K562 (cell line): Measurements from ENCODE around the gene ZNF107. TPM values are rescaled to one million over a fixed set of nuclear protein-coding genes. Genes with fewer than 3 reads are reported as not detected.

Source experiments
- ATAC-seq: fragments of 200-7000 bp; cut with Tn5 transposase; 3 replicates; pipeline ENCODE4 v1.9.1; 2020; ENCODE audit warnings: moderate library complexity
- BruUV-seq: library from RNA; stranded (reverse); fragments of 400-500 nt; replicated peaks from 2 replicates; lab custom pipeline; 2021; lab: Mats Ljungman, UMichigan
- CTCF ChIA-PET: fragments of 300-600 bp; formaldehyde crosslinking; extraction: SDS; loops from one replicate; lab custom pipeline; 2021; ENCODE audit warnings: low intra/inter-chr PET ratio; lab: Yijun Ruan, JAX
- POLR2A ChIA-PET: fragments of 300-600, 350-650 bp; sonication (Branson Sonifier 250); formaldehyde crosslinking; extraction: SDS; loops from one replicate; lab custom pipeline; 2021; ENCODE audit warnings: antibody characterized with exemption, inconsistent platforms; lab: Yijun Ruan, JAX
- DNase-seq, 4 experiments: peaks; one replicate each; pipeline versions ENCODE4 v3.0.0 to v3.0.0-alpha.2; 2011 to 2018; ENCODE audit warnings: low spot score in 3 of 4, mixed read lengths in 3 of 4; ENCODE audit errors: extremely low read depth in 1 of 4
- FAIRE-seq: peaks from 2 replicates; lab custom pipeline; 2011; peaks lifted over from hg19 to GRCh38; lab: Jason Lieb, UNC
- H2AFZ ChIP-seq: 2 replicates; pipeline ENCODE4 v1.6.0; 2011; ENCODE audit warnings: low read depth, low read length, control low read depth, inconsistent platforms
- H3K27ac ChIP-seq: fragments of 200-600 bp; 3 replicates; pipeline ENCODE4 v1.8.0; 2011; ENCODE audit warnings: low read depth, mild to moderate bottlenecking, control low read depth, inconsistent platforms, low read length, moderate library complexity, mixed read lengths; ENCODE audit errors: extremely low read depth
- H3K27me3 ChIP-seq, 2 experiments: fragments of 300-600 bp in 1 of 2; 2 replicates in 1 of 2; 3 replicates in 1 of 2; pipeline versions ENCODE4 v1.6.0 to v1.8.0; 2011; ENCODE audit warnings: inconsistent platforms in 2 of 2, low read length in 2 of 2, mild to moderate bottlenecking in 1 of 2, mixed read lengths in 1 of 2, moderate library complexity in 1 of 2; ENCODE audit not compliant: control insufficient read depth in 2 of 2, insufficient read depth in 2 of 2
- H3K36me3 ChIP-seq: fragments of 300-600 bp; 3 replicates; pipeline ENCODE4 v1.8.0; 2011; ENCODE audit warnings: mild to moderate bottlenecking, low read length, inconsistent platforms; ENCODE audit not compliant: control insufficient read depth, insufficient read depth
- H3K4me1 ChIP-seq, 2 experiments: fragments of 200-600 bp in 1 of 2; replicated peaks in 1 of 2; 2 replicates in 1 of 2; 3 replicates in 1 of 2; pipeline versions ENCODE4 v1.5.1 to v1.8.0; 2011; ENCODE audit warnings: inconsistent platforms in 2 of 2, low read length in 2 of 2, mild to moderate bottlenecking in 1 of 2, mixed read lengths in 1 of 2, moderate library complexity in 1 of 2; ENCODE audit not compliant: control insufficient read depth in 2 of 2, insufficient read depth in 2 of 2
- H3K4me2 ChIP-seq: 2 replicates; pipeline ENCODE4 v1.6.1; 2011; ENCODE audit warnings: low read length, control low read depth, inconsistent platforms, mixed read lengths; ENCODE audit not compliant: insufficient read depth
- H3K4me3 ChIP-seq: fragments of 200-600 bp; sonication (generic), shearing (Covaris generic); 2 replicates; pipeline ENCODE4 v1.5.1; 2016; ENCODE audit warnings: control low read depth, inconsistent platforms
- H3K79me2 ChIP-seq: fragments of 200-600 bp; 3 replicates; pipeline ENCODE4 v1.8.0; 2011; ENCODE audit warnings: low read length, inconsistent platforms; ENCODE audit not compliant: control insufficient read depth, insufficient read depth
- H3K9ac ChIP-seq, 2 experiments: 2 replicates each; pipeline versions ENCODE4 v1.6.0 to v1.6.1; 2011; ENCODE audit warnings: low read depth in 2 of 2, low read length in 2 of 2, control low read depth in 1 of 2, inconsistent platforms in 1 of 2, mild to moderate bottlenecking in 1 of 2, mixed read lengths in 1 of 2; ENCODE audit not compliant: insufficient read depth in 1 of 2
- H3K9me1 ChIP-seq: one replicate; pipeline ENCODE4 v1.6.0; 2011; ENCODE audit warnings: inconsistent platforms, mild to moderate bottlenecking, low read length, moderate library complexity; ENCODE audit not compliant: control insufficient read depth, insufficient read depth
- H3K9me3 ChIP-seq: replicated peaks from 2 replicates; pipeline ENCODE4 v1.5.1; 2011; ENCODE audit warnings: low read depth, low read length, inconsistent platforms; ENCODE audit not compliant: control insufficient read depth, insufficient read depth
- H4K20me1 ChIP-seq: replicated peaks from 2 replicates; pipeline ENCODE4 v1.6.1; 2011; ENCODE audit warnings: low read length, inconsistent platforms, mixed read lengths; ENCODE audit not compliant: control insufficient read depth, insufficient read depth
- BDP1 ChIP-seq: IDR thresholded peaks from 3 replicates; pipeline ENCODE4 v1.6.1; 2011; ENCODE audit not compliant: insufficient read length, insufficient read depth
- CHD1 ChIP-seq: fragments of 200-600 bp; sonication (generic); IDR thresholded peaks from one replicate; pipeline ENCODE4 v1.6.1; 2012; ENCODE audit warnings: mild to moderate bottlenecking, moderate library complexity, low read length, inconsistent platforms
- HLTF ChIP-seq: fragments of 450-650 bp; IDR thresholded peaks from 2 replicates; pipeline ENCODE4 v1.6.1; 2016
- IRF2 ChIP-seq: sonication (generic); formaldehyde crosslinking; IDR thresholded peaks from 2 replicates; pipeline ENCODE4 v1.8.1; 2022; ENCODE audit warnings: mild to moderate bottlenecking, missing genetic modification reagents
- POLR2H ChIP-seq: IDR thresholded peaks from 2 replicates; pipeline ENCODE4 v1.6.1; 2016; ENCODE audit warnings: missing genetic modification characterization, low read depth, mild to moderate bottlenecking, control low read depth, missing compliant biosample characterization, moderate library complexity
- RB1 ChIP-seq: fragments of 450-650 bp; IDR thresholded peaks from 2 replicates; pipeline ENCODE4 v1.6.1; 2017; ENCODE audit warnings: low read depth, mild to moderate bottlenecking
- RUNX1 ChIP-seq: sonication (generic); IDR thresholded peaks from 2 replicates; pipeline ENCODE4 v1.6.1; 2016; ENCODE audit warnings: antibody characterized with exemption, low read depth
- ZFP91 ChIP-seq: sonication (generic); formaldehyde crosslinking; IDR thresholded peaks from 2 replicates; pipeline ENCODE4 v1.8.0; 2022; ENCODE audit warnings: mild to moderate bottlenecking, missing genetic modification reagents
- WGBS: fragments of 100-300 bp; shearing (Covaris generic); methylation state at CpG from one replicate; pipeline ENCODE4 v1.1.6; 2016; ENCODE audit warnings: low coverage, mixed read lengths; ENCODE audit not compliant: insufficient coverage; ENCODE audit errors: missing lambda C conversion rate; 5-methylcytosine and 5-hydroxymethylcytosine counted together
- in situ Hi-C: fragments of 300-500 bp; cut with MboI; formaldehyde crosslinking; loops from 4 replicates; pipeline ENCODE4 v1.15.0; 2018; ENCODE audit warnings: inconsistent platforms, mixed read lengths
- intact Hi-C: fragments of 100-400 bp; cut with micrococcal nuclease; formaldehyde crosslinking; loops from 2 replicates; pipeline ENCODE4 v1.14.2; 2022
- polyA plus RNA-seq, 8 experiments: library from polyadenylated mRNA; depleted of rRNA in 4 of 8; stranded (reverse) in 5 of 8; unstranded in 3 of 8; fragments of >200 nt; fragmentation: Nextera tagmentation in 2 of 8; fragmentation: Illumina TruSeq in 1 of 8; extraction: Ambion mirVana in 2 of 8; extraction: Trizol in 1 of 8; gene quantifications; 2 replicates each; pipeline versions ENCODE4 v1.2.1 to v1.2.3, GENCODE V29; 2011 to 2014; ENCODE audit warnings: inconsistent platforms in 1 of 8, missing spikeins in 1 of 8
- total RNA-seq, 7 experiments: library from RNA; depleted of rRNA in 6 of 7; stranded (reverse); fragments of >200 nt in 6 of 7; fragmentation: Illumina TruSeq in 2 of 7; extraction: Trizol in 2 of 7; gene quantifications; 2 replicates each; pipeline versions ENCODE4 v1.2.1 to v1.2.3, GENCODE V29; 2011 to 2021; ENCODE audit warnings: low replicate concordance in 1 of 7

The ZNF107 gene
- total and polyA plus RNA-seq, 9 of the 15 experiments (the other 6 are each of a cell fraction or from before 2014, with no cell fraction given), result 2.4 to 14.2 (median 7.9) TPM

- CTCF ChIA-PET, result no interaction called here
- intact Hi-C loops, result loop anchor here (5.0 to 10.0 kb wide), 3 partner anchors 319 to 678 kb away; no protein-coding TSS in a partner anchor
- no peak for FAIRE-seq
Observed at GRCh38 chr7:64626557-64626956, 39.4 kb upstream of the ZNF107 start.

More at GRCh38 chr7:64626557-64626956, 39.4 kb upstream of the ZNF107 start:
- H3K4me2 ChIP-seq, result no peak overlapping the region
- no peak for TF ChIP-seq RUNX1
- TF ChIP-seq IRF2 (CRISPR knock-in tag), result no peak
- TF ChIP-seq CHD1, result no peak
- TF ChIP-seq ZFP91, result no peak
- TF ChIP-seq BDP1, result no peak
- TF ChIP-seq RB1, result no peak
- TF ChIP-seq HLTF, result no peak
- TF ChIP-seq POLR2H (tag), result no peak
- no peaks in the 10 kb centered on the region for H3K9me1 ChIP-seq
- no TSS peak for BruUV-seq
- ATAC-seq (no peak), DNase-seq (no peak)
- no peak overlapping the region for H3K27ac ChIP-seq
- no peak overlapping the region for H2AFZ ChIP-seq
- POLR2A ChIA-PET, result interaction anchor here (0.6 kb wide), 1 partner anchor 280 kb away, joined by 3 read pairs; no protein-coding TSS in a partner anchor
- H3K9ac ChIP-seq, result no peak overlapping the region
- in situ Hi-C loops, result loop anchor here (25.0 kb wide), 1 partner anchor 686 kb away; no protein-coding TSS in a partner anchor
- no peaks in the 10 kb centered on the region for H3K36me3 ChIP-seq
- H3K79me2 ChIP-seq, result no peaks in the 10 kb centered on the region
- 0% methylated on average over 2 of the region's 2 CpGs for whole genome bisulfite sequencing
- no peak overlapping the region for H3K4me3 ChIP-seq
- no peaks in the 10 kb centered on the region for H3K27me3 ChIP-seq
- H4K20me1 ChIP-seq, result no peaks in the 10 kb centered on the region
- no peaks in the 10 kb centered on the region for H3K9me3 ChIP-seq
- no peaks in the 10 kb centered on the region for H3K4me1 ChIP-seq
